Measurements from ENCODE around the gene FAM222A.

GRCh38 chr12:109696485-109697269 is 16.9 kb upstream of the FAM222A start:
- TF ChIP-seq, protein P1, sequence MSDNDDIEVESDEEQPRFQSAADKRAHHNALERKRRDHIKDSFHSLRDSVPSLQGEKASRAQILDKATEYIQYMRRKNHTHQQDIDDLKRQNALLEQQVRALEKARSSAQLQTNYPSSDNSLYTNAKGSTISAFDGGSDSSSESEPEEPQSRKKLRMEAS (CRISPR knock-in tag; IDR thresholded peaks at IDR 0.05): no peak
- TF ChIP-seq KAT7 (CRISPR knock-in tag; IDR thresholded peaks at IDR 0.05; ENCODE audit: borderline replicate concordance) (no peak), CTCF (IDR thresholded peaks at IDR 0.05) (no peak), NR2C2 (CRISPR knock-in tag; IDR thresholded peaks at IDR 0.05) (no peak), ZNF263 (CRISPR knock-in tag; IDR thresholded peaks at IDR 0.05; ENCODE audit: low read depth) (no peak), ATF3 (CRISPR knock-in tag; conservative IDR thresholded peaks at IDR 0.05) (no peak), RELA (CRISPR knock-in tag; IDR thresholded peaks at IDR 0.05; ENCODE audit: borderline replicate concordance) (no peak), PREB (CRISPR knock-in tag; IDR thresholded peaks at IDR 0.05; ENCODE audit: borderline replicate concordance) (no peak), TP53 (CRISPR knock-in tag; IDR thresholded peaks at IDR 0.05) (no peak), FOXP1 (CRISPR knock-in tag; IDR thresholded peaks at IDR 0.05; ENCODE audit: borderline replicate concordance) (no peak)
- TF ChIP-seq, protein P2, sequence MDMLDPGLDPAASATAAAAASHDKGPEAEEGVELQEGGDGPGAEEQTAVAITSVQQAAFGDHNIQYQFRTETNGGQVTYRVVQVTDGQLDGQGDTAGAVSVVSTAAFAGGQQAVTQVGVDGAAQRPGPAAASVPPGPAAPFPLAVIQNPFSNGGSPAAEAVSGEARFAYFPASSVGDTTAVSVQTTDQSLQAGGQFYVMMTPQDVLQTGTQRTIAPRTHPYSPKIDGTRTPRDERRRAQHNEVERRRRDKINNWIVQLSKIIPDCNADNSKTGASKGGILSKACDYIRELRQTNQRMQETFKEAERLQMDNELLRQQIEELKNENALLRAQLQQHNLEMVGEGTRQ (CRISPR knock-in tag; IDR thresholded peaks at IDR 0.05): no peak
- TF ChIP-seq, protein P3, sequence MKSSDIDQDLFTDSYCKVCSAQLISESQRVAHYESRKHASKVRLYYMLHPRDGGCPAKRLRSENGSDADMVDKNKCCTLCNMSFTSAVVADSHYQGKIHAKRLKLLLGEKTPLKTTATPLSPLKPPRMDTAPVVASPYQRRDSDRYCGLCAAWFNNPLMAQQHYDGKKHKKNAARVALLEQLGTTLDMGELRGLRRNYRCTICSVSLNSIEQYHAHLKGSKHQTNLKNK (CRISPR knock-in tag; IDR thresholded peaks at IDR 0.05): no peak

Measured in WTC11 (cell line).